A204.1 (cell line): ENCODE results near the gene HOXB5.

Experiments used
- FAIRE-seq: peaks from 2 replicates; lab custom pipeline; 2012; peaks lifted over from hg19 to GRCh38; lab: Jason Lieb, UNC

HOXB5 gene

DNA sequence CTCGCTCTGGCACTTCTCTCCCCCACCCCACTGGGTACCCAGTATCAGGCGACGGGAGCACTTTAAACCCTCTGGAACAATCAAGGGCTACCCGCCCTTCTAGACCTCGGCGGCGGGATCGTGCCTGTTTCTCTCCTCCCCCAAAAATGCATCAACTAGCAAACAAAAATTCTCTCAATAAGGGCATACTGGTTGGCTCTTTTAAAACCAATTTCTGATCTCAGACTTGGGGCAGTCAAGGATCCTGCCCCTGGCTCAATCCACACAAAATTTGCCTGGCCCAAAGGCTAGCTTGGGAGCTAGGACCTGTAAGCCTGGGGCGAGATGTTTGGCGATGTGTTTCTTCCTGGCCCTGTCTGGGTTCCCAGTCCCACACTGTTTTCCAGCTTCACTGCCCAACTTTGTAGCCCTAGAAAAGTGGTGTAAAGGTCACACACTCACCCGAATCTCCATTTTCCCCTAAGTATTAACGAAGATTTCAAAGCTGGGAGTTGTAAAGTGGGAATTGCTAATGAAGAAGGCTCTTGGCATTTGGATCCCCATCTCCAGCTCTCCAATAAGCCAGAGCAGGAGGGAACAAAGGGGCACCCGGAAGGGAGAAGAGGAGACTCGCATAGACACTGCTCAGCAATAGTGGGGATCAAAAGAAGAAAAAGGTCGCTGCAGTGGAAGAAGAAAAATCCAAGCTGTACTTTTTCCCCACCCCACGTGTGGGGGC is 34.3 kb downstream of the HOXB5 start:
- FAIRE-seq, result no peak

GRCh38 chr17:48558831-48559121 is 34.8 kb downstream of the HOXB5 start:
- no peak for FAIRE-seq

DNA sequence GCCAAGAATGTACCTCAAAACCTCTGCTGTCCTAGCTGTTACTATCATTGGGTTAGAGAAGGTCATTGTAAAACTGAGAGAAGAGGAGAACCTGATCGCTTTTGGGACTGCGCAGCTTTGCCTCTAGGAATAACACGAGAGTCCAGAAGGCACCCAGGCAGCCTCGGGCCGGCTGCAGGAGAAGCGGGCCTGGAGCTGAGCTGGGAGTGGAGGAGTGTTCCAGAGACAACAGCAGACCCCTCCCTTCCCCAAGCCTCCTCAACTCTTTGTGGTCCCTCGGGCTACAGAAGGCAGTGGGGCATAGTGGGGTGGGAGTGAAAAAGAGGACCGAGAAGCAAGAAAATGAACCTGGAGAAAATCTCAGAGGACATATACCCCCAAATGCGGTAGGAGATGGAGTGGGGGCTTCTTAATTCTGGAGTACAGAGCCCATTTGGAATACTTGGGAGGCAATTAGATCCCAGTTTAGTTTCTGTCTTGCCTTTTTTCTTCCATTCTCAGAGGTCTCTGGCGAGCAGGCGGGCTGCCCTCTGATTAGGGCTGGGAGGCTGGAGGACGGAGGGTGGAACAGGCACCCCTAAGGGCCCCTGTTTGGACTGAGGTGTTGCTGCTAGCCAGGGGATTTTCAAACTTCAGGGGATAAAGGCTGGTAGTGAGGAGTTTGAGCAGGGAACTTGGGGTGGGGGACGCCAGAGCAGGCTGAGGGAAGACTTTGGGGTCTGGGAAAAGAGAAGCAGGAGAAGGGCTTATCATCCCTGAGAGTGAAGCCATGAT is 35.3 kb downstream of the HOXB5 start:
- FAIRE-seq, result no peak

DNA sequence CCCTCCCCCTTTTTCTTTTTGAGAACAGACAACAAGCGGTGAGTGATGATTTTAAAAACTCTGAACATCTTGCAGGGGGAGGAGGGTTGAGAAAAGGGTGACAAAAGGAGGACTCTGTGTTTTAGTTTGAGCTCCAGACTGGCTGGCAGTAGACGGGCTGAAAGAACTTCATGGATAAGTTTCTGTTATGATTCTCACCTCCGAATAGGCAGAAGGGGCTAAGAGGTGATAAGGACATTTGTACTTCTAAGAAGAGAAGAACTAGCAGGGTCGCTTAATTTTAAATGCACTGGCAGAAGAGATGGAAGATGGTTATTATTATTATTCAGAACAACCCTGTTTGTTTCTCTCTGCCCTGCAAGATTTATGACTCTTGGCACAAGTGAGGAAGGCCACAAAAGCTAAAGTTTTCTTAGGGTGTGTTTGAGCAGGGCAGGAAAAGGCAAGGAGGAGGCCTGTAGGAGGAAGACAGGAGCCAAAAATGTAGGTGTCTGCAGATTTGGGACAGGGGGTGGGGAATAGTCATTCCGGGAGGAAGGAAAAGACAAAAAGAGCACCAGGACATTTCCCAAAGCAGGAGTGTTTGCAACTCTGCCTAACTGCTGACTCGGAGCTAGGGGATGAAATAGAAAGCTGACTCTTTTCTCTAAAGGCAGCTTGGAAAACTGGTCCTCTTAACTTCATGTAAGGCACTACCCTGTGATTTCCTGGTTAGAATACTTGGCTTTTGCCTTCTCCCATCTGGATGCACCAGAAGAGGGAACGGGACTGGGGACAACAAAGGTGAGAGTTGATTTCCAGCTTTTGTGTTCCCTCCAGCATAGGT is 36.8 kb downstream of the HOXB5 start:
- FAIRE-seq, result no peak

GRCh38 chr17:48556229-48556575 is 37.4 kb downstream of the HOXB5 start:
- no peak for FAIRE-seq

GRCh38 chr17:48555258-48556228 is 38.0 kb downstream of the HOXB5 start:
- FAIRE-seq, result no peak

DNA sequence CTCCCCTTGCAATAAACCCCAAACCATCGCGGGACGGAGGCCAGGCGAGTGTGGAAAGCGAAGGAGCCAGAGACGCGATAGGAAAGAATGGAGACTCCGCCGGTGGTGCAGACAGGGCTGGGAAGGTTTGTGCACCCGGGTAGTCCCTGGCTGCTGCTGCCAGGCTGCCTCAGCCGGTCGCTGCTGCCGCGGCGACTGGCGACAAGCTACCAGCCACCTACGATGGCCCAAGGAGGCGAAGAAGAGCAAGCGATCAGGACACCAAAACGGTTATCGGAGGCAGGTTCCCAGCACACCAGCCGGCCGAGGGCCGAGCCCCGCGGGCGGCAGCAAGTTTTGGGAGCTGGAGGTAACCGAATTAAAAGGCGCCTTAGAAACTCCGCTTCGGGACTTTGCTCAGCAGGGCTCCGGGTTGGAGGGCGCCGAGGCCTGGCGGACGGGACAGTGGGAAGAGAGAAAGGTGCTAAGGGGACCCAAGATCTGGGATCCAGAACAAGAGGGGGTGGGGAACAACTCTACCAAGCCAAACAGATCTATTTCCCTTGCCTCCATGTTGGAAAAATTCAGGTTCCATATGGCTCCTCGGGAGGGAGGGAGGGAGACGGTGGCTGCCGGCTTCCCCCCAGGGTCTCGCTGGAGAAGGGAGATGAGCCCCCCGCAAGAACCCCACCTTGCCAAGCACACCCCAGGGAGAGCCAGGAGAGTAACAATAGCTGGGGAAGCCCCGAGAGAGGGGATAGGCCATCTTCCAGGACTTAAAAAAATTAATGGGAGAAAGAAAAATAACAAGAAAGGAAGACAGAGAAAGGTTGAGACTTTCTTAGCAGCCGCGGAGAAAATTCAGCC is 38.9 kb downstream of the HOXB5 start:
- no peak for FAIRE-seq

DNA sequence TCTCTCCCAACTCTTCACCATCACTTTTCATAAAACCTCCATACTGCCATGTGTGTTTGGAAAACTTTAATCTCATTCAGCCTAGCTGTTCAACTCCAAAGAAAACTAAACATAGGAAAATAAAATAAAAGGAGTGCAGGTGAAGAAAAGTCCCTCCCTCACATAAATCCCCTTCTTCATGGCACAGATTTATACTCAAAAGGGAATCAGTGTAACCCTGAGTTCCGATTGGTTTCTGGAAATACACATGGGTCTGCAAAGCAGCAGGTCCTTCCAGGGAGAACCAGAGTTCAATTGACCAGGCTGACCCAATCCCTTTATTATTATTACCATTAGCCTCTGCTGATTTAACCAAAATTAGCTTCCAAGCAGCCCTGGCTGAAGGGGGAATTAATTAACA is 39.8 kb downstream of the HOXB5 start:
- FAIRE-seq, result no peak

DNA sequence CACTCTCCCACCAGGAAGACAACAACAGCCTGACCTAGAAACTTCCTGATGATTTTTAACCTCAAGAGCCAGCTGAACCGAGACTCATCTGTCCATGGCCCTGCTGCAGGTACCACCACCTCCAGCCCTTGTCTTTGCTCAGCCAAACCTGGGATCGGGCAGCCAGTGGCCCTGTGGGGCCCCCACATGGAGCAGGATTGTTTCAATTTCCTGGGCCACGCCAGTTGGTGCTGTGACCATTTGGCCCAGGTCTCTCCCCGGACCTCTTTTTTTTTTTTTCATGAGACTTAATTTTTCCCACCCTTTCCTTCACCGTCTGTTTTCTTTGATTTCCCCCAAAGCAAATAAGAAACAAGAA is 40.4 kb downstream of the HOXB5 start:
- FAIRE-seq, result no peak

GRCh38 chr17:48552466-48553189 is 41.0 kb downstream of the HOXB5 start:
- no peak for FAIRE-seq

DNA sequence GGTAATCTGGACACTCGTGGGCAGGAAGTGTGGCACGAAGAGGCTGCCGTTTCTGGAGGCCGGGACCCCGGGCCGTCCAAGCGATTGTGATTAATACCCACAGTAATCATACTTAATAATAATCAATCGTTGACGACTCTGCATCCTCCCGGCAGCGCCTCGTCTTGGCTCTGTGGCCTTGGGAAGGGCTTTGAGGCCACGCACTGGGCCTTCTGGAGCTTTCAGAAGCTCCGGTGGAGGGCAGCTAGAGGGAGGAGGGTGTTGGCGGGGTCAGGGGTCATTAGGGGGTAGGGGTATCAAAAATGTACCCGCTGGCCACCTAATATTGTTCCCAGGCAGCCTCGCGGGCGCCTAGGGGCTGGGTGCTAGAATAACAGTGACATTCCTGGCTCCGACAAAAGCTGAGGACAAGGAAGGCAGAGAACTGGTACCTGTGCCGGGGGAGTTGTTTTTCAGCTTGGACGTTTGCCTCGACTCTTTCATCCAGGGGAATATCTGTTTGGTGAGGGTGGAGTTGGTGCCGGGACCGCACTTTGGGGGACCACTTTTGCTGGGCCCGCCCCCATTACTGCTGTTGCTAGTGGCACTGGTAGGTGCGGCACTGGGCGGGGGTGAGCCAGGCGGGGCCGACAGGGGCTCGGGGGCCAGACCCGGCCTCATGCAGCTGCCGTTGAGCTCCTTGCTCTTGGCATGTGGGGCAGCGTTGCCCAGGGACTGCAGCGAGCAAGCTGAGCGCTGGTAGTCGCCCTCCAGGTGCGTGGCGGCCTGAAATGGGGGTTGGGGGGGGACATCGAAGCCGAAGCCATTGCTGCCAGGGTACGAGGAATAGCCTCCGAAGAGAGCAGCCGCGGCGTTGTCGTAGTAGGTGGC is 41.7 kb downstream of the HOXB5 start:
- no peak for FAIRE-seq

- FAIRE-seq, result no peak
These were observed 42.4 kb downstream of the HOXB5 start for GRCh38 chr17:48551214-48551555.

- no peak for FAIRE-seq
These were observed 42.9 kb downstream of the HOXB5 start for GRCh38 chr17:48550502-48551213.

DNA sequence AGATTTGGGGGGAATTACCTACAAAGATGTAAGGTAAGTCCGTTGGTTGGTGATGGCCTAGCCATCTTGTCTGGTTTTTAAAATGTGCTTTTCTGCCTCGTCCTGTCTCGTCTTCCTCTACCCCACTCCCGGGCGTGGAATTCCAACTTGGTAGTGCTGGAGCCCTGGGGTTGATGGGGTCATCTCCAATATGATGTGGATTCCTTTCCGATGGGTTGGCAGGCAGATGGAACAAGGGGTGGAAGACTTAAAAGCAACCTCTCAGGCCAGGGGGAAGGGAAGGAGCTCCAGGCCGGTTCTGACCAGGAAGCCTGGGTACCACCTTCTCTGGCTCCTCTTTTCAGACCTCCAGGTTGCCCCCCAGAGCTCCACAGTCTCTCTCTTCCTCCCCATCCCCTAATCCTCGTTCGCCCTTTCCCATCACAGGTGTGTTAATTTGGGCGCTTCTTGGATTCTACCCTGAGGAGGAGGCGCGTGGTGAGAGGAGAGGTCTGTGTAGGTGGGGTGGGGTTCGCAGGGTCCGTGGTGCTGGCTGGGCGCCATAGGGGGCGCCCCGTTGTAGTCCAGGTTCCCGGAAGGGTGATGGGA is 43.6 kb downstream of the HOXB5 start:
- FAIRE-seq, result no peak

- no peak for FAIRE-seq
These were observed 44.3 kb downstream of the HOXB5 start for GRCh38 chr17:48549281-48549630.

DNA sequence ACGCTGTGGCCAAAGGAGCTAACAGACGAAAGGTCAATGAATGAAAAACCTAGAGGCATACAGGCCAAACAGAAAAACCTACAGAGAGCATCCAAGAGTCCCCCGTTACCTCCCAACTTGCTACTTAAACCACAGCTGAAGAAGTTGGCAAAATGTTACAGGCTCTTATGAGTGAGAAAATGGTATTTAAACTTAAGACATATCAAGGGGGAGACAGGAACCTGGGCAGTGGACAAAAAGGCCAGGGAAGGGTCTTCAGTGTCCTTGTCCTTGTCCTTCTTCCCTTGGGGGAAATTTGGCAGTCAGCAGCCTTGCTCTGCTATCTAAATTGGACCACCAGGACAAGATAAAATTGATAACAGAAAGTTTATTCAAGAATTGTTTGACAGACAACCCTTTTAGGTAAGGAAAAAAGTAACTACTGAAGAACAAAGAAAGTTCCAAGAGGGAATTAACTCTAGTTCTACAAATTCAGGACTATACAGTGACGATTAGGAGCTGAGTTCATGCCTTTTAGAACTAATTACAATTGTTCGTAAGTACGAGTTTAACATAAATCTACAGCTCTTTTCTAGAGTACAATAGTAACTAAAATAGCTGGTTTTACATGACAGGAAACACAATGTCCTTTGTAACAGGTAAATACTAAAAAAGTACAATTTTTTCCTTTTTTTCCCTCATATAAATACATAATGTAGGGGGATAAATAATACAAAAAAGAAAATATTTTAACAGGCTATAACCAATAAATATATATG is 44.9 kb downstream of the HOXB5 start:
- no peak for FAIRE-seq

DNA sequence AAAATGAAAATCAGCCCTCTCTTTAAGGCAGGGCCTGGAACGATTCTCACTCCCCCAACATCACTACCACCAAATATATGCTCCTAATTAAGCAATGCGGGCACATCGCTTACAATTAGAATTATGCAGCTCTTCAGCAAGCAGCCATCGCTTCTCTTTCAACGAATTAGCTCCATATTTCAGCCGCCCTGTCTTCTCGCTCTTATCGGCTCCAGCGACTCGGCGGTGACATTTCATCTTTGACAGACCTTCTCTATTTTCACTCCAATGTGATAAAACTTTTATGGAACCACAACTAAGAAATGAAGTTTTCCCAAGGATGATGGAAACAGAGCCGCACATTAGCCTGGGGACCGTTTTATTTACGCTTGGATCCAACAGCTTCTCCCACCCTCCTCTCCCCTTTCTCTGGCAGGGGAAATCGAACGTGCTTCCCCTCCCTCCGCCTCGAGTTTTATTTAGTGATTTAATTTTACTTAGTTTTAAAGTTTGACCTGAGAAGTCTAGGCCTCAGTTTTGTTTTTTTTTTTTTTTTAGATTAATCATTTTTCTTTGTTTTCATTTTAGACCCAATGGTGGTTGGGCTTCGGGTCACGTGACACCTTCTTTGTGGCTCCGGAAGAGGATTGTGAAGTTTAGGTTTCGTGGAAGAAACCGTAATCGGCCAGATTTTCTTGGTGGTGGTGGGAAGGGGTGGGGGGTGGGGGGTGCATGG is 45.6 kb downstream of the HOXB5 start:
- no peak for FAIRE-seq
